HEK293 (cell line): Measurements from ENCODE around the gene ZNF12.

Experiments
- ATF2 ChIP-seq: fragments of 450-650 bp; formaldehyde crosslinking; IDR thresholded peaks from 2 replicates; pipeline ENCODE4 v1.5.1; 2016; ENCODE audit warnings: missing biosample characterization, missing genetic modification characterization, low read depth
- BCL11B ChIP-seq: fragments of 450-650 bp; formaldehyde crosslinking; IDR thresholded peaks from 2 replicates; pipeline ENCODE4 v1.5.1; 2016; ENCODE audit warnings: low read depth, missing biosample characterization, missing genetic modification characterization
- CTCF ChIP-seq: fragments of 450-650 bp; formaldehyde crosslinking; IDR thresholded peaks from 2 replicates; pipeline ENCODE4 v1.5.1; 2016; ENCODE audit warnings: missing biosample characterization, missing genetic modification characterization
- GLI4 ChIP-seq: fragments of 450-650 bp; formaldehyde crosslinking; IDR thresholded peaks from 2 replicates; pipeline ENCODE4 v1.5.1; 2016; ENCODE audit warnings: missing biosample characterization, missing genetic modification characterization
- KLF16 ChIP-seq: fragments of 450-650 bp; formaldehyde crosslinking; IDR thresholded peaks from 2 replicates; pipeline ENCODE4 v1.5.1; 2017; ENCODE audit warnings: missing biosample characterization, missing genetic modification characterization
- MYNN ChIP-seq: fragments of 450-650 bp; formaldehyde crosslinking; IDR thresholded peaks from 2 replicates; pipeline ENCODE4 v1.5.1; 2016; ENCODE audit warnings: missing biosample characterization, missing genetic modification characterization, borderline replicate concordance
- REST ChIP-seq: fragments of 450-650 bp; formaldehyde crosslinking; IDR thresholded peaks from 2 replicates; pipeline ENCODE4 v1.5.1; 2016; ENCODE audit warnings: missing biosample characterization, missing genetic modification characterization
- TCF7L2 ChIP-seq: IDR thresholded peaks from 2 replicates; pipeline ENCODE4 v1.6.1; 2011; ENCODE audit warnings: low read depth, mild to moderate bottlenecking, inconsistent platforms, low read length, moderate library complexity, borderline replicate concordance
- ZBTB20 ChIP-seq: fragments of 450-650 bp; formaldehyde crosslinking; IDR thresholded peaks from 2 replicates; pipeline ENCODE4 v1.5.1; 2016; ENCODE audit warnings: missing biosample characterization, missing genetic modification characterization
- ZIC2 ChIP-seq: fragments of 450-650 bp; formaldehyde crosslinking; IDR thresholded peaks from 2 replicates; pipeline ENCODE4 v1.5.1; 2016; ENCODE audit warnings: missing biosample characterization, missing genetic modification characterization
- ZNF510 ChIP-seq: fragments of 450-650 bp; formaldehyde crosslinking; IDR thresholded peaks from 2 replicates; pipeline ENCODE4 v1.5.1; 2018; ENCODE audit warnings: mild to moderate bottlenecking, missing genetic modification characterization, missing biosample characterization; ENCODE audit not compliant: insufficient replicate concordance
- ZNF629 ChIP-seq: fragments of 450-650 bp; formaldehyde crosslinking; IDR thresholded peaks from 2 replicates; pipeline ENCODE4 v1.5.1; 2017; ENCODE audit warnings: missing biosample characterization, missing genetic modification characterization

- TF ChIP-seq ZNF510 (tag by site-specific recombination) (no peak), TCF7L2 (no peak), KLF16 (tag by site-specific recombination) (no peak), BCL11B (tag by site-specific recombination) (no peak), CTCF (tag by site-specific recombination) (no peak), ZNF629 (no peak), GLI4 (tag by site-specific recombination) (no peak), REST (tag by site-specific recombination) (no peak), ZIC2 (tag by site-specific recombination) (no peak), ZBTB20 (tag by site-specific recombination) (no peak), ATF2 (tag by site-specific recombination) (no peak), MYNN (no peak)
Observed at GRCh38 chr7:6680146-6680545, 26.6 kb downstream of the ZNF12 start.
